Heart left ventricle (tissue), 13 donors: ENCODE measurements around the gene SERPINB2.

Experiments used
- CTCF ChIP-seq, 12 donors: fragments of 200-600 bp; sonication (generic) in 4 of 12; IDR thresholded peaks; one replicate each; pipeline versions ENCODE4 v1.5.0 to v1.8.0; 2018 to 2022; ENCODE audit warnings: antibody characterized with exemption in 12 of 12, mild to moderate bottlenecking in 5 of 12
- POLR2A ChIP-seq, 2 donors: fragments of 450-650 bp; IDR thresholded peaks; one replicate each; pipeline ENCODE4 v1.6.1; 2017; ENCODE audit warnings: antibody characterized with exemption in 2 of 2, mild to moderate bottlenecking in 2 of 2, moderate library complexity in 2 of 2
- donor health status: ischemic (EF 13 %, LVEDD 7.1; RV severe dilation, severe dysfunction).
- donor health status: DM: no; HTN: yes; CAD: no.
- donor health status: DM: no; HTN: no; CAD: no.
- donor health status: ischemic (EF 25% LVEDD 6.9; RV normal size, moderate dysfunction).
- donor health status: ischemic (EF 25% LVEDD 5.7; RV mildly dilated, moderate dysfunction).
- donor health status: ischemic (EF 35%, LVEDD 5.7; RV mildly dilated, moderate dysfunction).
- donor health status: nonischemic (EF 11% LVEDD 7.7; RV severe dilation, severe dysfunction).
- donor health status: DM: yes; HTN: yes; CAD: no.
- donor health status: PGD.
- donor health status: ischemic (EF 29% LVEDD 5.4; RV normal size, mild dysfunction).
- donor health status: nonischemic (EF 23%, LVEDD 6.1; RV moderate dilation, normal function).

DNA sequence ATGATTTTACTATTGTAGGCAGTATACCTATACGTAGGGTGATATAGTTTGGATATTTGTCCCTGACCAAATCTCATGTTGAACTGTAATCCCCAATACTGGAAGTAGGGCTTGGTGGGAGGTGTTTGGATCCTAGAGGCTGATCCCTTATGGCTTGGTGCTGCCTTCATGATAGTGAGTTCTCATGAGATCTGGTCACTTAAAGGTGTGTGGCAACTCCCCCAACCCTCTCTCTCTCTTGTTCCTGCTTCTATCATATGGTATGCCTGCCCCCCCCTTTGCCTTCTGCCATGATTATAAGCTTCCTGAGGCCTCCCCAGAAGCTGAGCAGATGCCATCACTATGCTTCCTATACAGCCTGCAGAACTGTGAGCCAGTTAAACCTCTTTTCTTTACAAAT is 18.6 kb downstream of the SERPINB2 start:
- TF ChIP-seq CTCF (IDR thresholded peaks at IDR 0.05) (no peak), POLR2A (IDR thresholded peaks at IDR 0.05) (no peak)
